Right lobe of liver (tissue), 4 donors: ENCODE data around the gene OSBPL2.

Experiments
- POLR2A ChIP-seq: fragments of 450-650 bp; IDR thresholded peaks from one replicate; pipeline ENCODE4 v1.6.1; 2017; ENCODE audit warnings: antibody characterized with exemption, mild to moderate bottlenecking
- TF ChIP-seq, protein P1 (sequence below), 4 donors: fragments of 200-600 bp in 3 of 4; fragments of 450-650 bp in 1 of 4; IDR thresholded peaks; one replicate each; pipeline versions ENCODE4 v1.5.1 to v1.8.0; 2016 to 2022; ENCODE audit warnings: antibody characterized with exemption in 4 of 4, mild to moderate bottlenecking in 2 of 4
- donor health status: DM: no; HTN: no; CAD: no.
- donor health status: DM: no; HTN: no; CAD: no.
- donor health status: DM: no; HTN: yes; CAD: no.

DNA sequence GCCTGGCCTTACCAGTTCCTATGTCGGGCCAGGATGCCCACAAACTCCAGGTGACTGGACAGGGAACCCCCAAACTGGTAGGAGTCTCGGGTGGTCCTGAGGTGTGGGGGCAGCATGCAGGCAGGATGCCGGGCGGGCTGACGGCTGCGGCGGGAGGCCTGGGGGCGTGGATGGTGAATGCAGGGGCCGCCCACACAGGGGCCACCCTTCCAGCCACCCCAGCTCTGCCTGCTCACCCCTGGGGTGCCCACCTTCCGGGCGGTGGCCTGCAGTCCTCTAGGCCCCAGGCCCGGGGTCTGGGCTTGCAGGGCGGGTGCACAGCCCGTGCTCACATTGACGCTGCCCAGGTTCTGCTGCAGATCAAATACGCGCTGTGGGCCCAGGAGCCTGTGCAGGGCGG lies 72.8 kb downstream of the OSBPL2 start:
- TF ChIP-seq POLR2A: no peak
- TF ChIP-seq, protein P1, sequence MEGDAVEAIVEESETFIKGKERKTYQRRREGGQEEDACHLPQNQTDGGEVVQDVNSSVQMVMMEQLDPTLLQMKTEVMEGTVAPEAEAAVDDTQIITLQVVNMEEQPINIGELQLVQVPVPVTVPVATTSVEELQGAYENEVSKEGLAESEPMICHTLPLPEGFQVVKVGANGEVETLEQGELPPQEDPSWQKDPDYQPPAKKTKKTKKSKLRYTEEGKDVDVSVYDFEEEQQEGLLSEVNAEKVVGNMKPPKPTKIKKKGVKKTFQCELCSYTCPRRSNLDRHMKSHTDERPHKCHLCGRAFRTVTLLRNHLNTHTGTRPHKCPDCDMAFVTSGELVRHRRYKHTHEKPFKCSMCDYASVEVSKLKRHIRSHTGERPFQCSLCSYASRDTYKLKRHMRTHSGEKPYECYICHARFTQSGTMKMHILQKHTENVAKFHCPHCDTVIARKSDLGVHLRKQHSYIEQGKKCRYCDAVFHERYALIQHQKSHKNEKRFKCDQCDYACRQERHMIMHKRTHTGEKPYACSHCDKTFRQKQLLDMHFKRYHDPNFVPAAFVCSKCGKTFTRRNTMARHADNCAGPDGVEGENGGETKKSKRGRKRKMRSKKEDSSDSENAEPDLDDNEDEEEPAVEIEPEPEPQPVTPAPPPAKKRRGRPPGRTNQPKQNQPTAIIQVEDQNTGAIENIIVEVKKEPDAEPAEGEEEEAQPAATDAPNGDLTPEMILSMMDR (IDR thresholded peaks at IDR 0.05): no peak
